OCI-LY1 (cell line): Measurements from ENCODE around the gene CYGB.
"Not testable (repeated sequence)": the region's sequence is repeated elsewhere in the genome, so short reads cannot be mapped to it uniquely, and the experiment has no call there.

Source experiments
- EZH2 ChIP-seq: fragments of 200-600 bp; sonication (generic), shearing (Covaris generic); IDR thresholded peaks from 2 replicates; pipeline ENCODE4 v1.8.0; 2017; ENCODE audit warnings: borderline replicate concordance, mixed run types, mild to moderate bottlenecking, antibody characterized with exemption, low read length, moderate library complexity, mixed read lengths
- TF ChIP-seq, protein P1 (sequence below): fragments of 200-600 bp; sonication (generic), shearing (Covaris generic); IDR thresholded peaks from 2 replicates; pipeline ENCODE4 v1.5.1; 2017; ENCODE audit warnings: mild to moderate bottlenecking, antibody characterized with exemption, low read length, moderate library complexity, mixed read lengths

DNA sequence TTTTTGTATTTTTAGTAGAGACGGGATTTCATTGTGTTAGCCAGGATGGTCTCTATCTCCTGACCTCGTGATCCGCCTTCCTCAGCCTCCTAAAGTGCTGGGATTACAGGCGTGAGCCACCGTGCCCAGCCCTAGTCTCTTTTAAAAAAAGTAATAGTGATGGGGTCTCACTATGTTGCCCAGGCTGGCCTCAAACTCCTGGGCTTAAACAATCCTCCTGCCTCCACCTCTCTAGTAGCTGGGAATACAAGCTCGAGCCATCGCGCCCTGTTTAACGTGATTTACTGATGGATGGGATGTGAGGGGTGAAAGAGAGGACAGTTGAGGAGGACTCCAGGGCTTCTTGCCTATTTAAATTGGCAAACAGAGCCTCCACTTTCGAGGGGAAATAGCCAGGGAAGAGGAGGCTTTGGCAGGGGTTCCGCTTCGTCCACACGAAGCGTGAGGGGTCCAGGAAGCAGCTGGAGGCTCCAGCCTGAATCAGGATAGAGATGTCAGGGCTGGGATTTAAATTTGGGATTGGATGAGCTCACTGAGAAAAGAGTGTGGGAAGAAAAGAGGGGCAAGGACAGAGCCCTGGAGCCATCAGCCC lies 28.9 kb downstream of the CYGB start:
- TF ChIP-seq, protein P1, sequence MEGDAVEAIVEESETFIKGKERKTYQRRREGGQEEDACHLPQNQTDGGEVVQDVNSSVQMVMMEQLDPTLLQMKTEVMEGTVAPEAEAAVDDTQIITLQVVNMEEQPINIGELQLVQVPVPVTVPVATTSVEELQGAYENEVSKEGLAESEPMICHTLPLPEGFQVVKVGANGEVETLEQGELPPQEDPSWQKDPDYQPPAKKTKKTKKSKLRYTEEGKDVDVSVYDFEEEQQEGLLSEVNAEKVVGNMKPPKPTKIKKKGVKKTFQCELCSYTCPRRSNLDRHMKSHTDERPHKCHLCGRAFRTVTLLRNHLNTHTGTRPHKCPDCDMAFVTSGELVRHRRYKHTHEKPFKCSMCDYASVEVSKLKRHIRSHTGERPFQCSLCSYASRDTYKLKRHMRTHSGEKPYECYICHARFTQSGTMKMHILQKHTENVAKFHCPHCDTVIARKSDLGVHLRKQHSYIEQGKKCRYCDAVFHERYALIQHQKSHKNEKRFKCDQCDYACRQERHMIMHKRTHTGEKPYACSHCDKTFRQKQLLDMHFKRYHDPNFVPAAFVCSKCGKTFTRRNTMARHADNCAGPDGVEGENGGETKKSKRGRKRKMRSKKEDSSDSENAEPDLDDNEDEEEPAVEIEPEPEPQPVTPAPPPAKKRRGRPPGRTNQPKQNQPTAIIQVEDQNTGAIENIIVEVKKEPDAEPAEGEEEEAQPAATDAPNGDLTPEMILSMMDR: not testable (repeated sequence)
- TF ChIP-seq EZH2: not testable (repeated sequence)
